Mononuclear cell (primary cell): Measurements from ENCODE around the gene CD59. TPM values are rescaled to one million over a fixed set of nuclear protein-coding genes. Genes with fewer than 3 reads are reported as not detected.

Experiments used
- H3K27me3 ChIP-seq: 2 replicates; pipeline ENCODE4 v1.6.0; 2011; ENCODE audit warnings: low read length, control low read depth; ENCODE audit not compliant: insufficient read depth
- H3K4me1 ChIP-seq: 2 replicates; pipeline ENCODE4 v1.5.1; 2011; ENCODE audit warnings: mild to moderate bottlenecking, low read length, control low read depth; ENCODE audit not compliant: insufficient read depth
- H3K4me3 ChIP-seq: 2 replicates; pipeline ENCODE4 v1.5.1; 2011; ENCODE audit warnings: mild to moderate bottlenecking, low read length, moderate library complexity
- H3K9me3 ChIP-seq: 2 replicates; pipeline ENCODE4 v1.5.1; 2011; ENCODE audit warnings: low read depth, mild to moderate bottlenecking, control low read depth, low read length
- total RNA-seq: library from RNA; depleted of rRNA; stranded (reverse); fragments of >200 nt; gene quantifications from one replicate; pipeline ENCODE4 v1.2.3, GENCODE V29; 2012

The CD59 gene
- total RNA-seq, 1 donor, result 14.9 TPM

DNA sequence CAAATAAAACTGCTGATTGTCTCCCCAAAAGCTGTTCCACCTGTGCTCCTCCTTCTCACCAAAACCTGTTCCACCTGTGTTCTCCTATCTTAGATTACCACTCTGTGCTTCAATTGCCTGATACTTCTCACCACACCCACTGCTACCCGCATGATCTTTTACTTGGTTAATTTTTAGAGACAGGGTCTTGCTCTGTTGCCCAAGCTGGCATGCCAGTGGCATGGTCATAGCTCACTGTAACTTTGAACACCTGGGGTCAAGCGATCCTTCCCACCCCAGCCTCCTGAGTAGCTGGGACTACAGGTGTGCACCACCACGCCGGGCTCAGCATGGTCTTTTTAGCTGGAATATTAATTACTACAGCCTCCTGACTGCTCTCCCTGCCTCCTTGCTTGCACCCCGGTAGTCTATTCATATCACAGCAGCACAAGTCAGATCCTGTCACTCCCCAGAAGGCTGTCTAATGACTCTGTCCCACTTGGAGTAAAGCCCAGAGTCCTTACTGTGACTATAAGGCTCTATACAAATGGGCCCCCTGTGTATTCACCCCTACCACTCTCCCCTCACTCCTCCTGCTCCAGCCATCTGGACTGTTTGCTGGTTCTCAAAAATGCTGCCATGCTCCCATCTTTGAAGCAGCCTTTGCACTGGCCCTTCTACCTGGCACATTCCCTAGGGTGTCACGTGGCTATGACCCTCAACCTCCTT, 39.1 kb downstream of the CD59 start:
- no peaks in the 10 kb centered on the region for H3K27me3 ChIP-seq

GRCh38 chr11:33696411-33696810, 39.8 kb downstream of the CD59 start:
- peaks cover 7% of the 10 kb centered on the region for H3K4me1 ChIP-seq
- no peaks in the 10 kb centered on the region for H3K27me3 ChIP-seq
- H3K9me3 ChIP-seq, result no peaks in the 10 kb centered on the region
- H3K4me3 ChIP-seq, result no peak overlapping the region

More for the DNA sequence above, 39.1 kb downstream of the CD59 start:
- Histone ChIP-seq H3K4me3 (no peak overlapping the region), H3K4me1 (peaks cover 13% of the 10 kb centered on the region), H3K9me3 (no peaks in the 10 kb centered on the region)

- H3K9me3 ChIP-seq, result no peaks in the 10 kb centered on the region
- no peak overlapping the region for H3K4me3 ChIP-seq
- no peaks in the 10 kb centered on the region for H3K27me3 ChIP-seq
- no peaks in the 10 kb centered on the region for H3K4me1 ChIP-seq
Observed at GRCh38 chr11:33695051-33695566, 41.1 kb downstream of the CD59 start.

DNA sequence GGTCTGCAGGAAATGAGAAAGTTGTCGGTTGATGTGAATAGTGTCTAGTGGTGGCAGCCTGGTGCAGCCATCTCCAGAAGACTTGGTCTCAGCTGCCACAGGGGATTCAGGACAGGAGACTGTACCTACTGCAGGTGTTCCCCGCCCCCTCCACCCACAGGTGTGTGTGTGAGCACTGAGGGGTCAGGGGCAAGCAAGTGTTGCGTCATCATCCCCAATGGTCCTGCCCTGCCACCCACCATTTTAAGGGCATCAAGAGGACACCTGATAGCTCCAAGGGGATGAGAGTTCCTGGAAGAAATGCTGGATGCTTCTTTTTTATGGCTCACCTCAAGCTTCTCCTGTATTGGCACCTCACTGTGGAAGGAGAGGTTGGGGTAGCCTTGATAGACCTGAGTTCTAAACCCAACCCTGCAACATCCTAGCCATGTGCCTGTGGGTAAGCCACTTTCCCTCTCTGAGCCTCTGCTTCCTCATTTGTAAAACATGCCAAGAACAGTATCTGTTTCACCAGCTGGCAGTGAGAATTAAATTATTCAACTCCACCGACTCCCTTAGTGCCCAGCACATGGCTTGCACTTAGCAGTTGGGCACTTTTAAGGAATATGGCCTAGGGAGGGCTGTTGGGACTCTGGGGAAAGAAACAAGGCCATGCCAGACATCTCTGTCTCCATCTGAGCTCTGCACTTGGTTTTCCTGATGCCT, 41.7 kb downstream of the CD59 start:
- Histone ChIP-seq H3K9me3 (no peaks in the 10 kb centered on the region), H3K27me3 (no peaks in the 10 kb centered on the region), H3K4me3 (no peak overlapping the region), H3K4me1 (no peaks in the 10 kb centered on the region)

DNA sequence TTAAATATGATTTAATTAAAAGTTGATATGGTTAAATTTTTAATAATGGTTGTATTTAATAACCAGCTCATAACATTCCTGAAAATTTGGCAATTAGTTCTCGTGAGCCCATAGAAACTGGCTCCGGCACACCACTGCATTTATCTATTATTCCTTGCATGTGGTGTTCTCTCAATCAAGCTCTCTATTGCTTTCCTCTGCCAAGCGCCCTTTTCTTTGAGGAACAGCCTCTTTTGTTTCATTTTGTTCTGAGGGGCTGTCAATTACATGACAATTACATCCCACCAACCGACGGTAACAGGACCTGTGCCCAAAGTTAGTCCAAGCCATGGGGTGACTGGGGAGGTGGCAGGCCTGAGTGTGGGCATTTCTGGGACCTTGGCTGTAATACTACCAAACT, 43.7 kb downstream of the CD59 start:
- no peaks in the 10 kb centered on the region for H3K27me3 ChIP-seq
- no peaks in the 10 kb centered on the region for H3K9me3 ChIP-seq
- no peaks in the 10 kb centered on the region for H3K4me1 ChIP-seq
- H3K4me3 ChIP-seq, result no peak overlapping the region

GRCh38 chr11:33692013-33692504, 44.2 kb downstream of the CD59 start:
- H3K4me3 ChIP-seq, result no peak overlapping the region
- H3K4me1 ChIP-seq, result no peaks in the 10 kb centered on the region
- H3K27me3 ChIP-seq, result no peaks in the 10 kb centered on the region
- H3K9me3 ChIP-seq, result no peaks in the 10 kb centered on the region

- H3K27me3 ChIP-seq, result no peaks in the 10 kb centered on the region
- H3K9me3 ChIP-seq, result no peaks in the 10 kb centered on the region
- no peaks in the 10 kb centered on the region for H3K4me1 ChIP-seq
- no peak overlapping the region for H3K4me3 ChIP-seq
Observed at GRCh38 chr11:33691066-33691864, 45.0 kb downstream of the CD59 start.

DNA sequence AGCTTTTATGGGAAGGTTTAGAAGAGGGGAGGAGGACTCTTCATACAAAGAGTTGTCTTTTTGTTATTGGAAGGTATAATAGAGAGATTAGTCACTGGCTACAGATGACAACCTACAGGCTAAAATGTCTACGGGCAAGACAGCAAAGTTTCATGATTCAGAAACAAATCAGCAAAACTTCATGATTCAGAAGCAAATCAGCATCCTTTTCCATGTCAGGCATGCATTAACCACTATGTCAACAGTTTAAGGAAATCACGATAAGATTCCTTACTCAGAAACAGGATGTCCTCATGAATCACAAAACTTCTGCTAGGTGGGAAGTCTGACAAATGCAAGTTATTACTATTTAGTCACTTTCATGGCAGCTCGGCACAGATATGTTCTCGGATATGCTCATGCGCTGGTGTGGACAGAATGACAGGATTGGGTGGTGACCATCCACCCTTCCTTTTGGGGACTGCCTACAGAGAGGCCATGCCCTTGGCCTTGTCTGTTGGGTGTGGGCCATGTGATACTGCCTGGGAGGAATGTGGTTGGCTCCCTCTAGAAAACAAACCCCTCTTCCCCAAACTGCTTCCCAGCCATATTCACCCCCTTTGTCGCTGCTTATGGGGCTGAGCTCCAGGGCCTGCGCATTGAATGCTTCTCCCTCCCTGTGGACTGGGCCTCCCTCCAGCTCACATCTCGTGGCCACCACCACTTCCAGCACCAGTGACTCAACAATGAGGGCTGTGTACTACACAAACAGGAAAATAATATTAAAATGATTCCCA, 45.7 kb downstream of the CD59 start:
- H3K27me3 ChIP-seq, result no peaks in the 10 kb centered on the region
- no peaks in the 10 kb centered on the region for H3K9me3 ChIP-seq
- H3K4me1 ChIP-seq, result no peaks in the 10 kb centered on the region
- no peak overlapping the region for H3K4me3 ChIP-seq

GRCh38 chr11:33689501-33689900, 46.7 kb downstream of the CD59 start:
- Histone ChIP-seq H3K27me3 (no peaks in the 10 kb centered on the region), H3K4me1 (no peaks in the 10 kb centered on the region), H3K4me3 (no peak overlapping the region), H3K9me3 (no peaks in the 10 kb centered on the region)

DNA sequence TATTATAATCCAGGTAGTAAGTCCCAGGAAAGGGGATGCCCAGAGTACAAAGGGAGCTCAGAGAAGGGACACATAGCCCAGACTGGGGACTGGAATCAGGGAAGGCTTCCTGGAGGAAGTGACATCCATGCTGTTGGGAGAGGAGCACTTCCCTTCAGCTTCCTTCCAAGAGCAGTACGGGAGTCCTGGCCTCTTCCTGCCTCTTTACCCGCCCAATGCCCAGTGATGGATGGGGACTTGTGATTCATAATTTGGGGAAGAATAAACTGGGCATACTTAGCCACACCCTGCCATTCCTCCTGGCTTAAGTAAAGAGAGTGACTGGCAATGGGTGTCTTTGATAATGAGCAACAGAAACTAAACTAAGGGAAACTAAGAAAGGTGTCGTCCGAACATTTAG, 47.1 kb downstream of the CD59 start:
- Histone ChIP-seq H3K9me3 (no peaks in the 10 kb centered on the region), H3K4me3 (no peak overlapping the region), H3K4me1 (no peaks in the 10 kb centered on the region), H3K27me3 (no peaks in the 10 kb centered on the region)

- no peaks in the 10 kb centered on the region for H3K27me3 ChIP-seq
Observed at GRCh38 chr11:33687733-33688479, 48.3 kb downstream of the CD59 start.

GRCh38 chr11:33685082-33685481, 51.1 kb downstream of the CD59 start:
- Histone ChIP-seq H3K9me3 (no peaks in the 10 kb centered on the region), H3K27me3 (peaks cover 9% of the 10 kb centered on the region), H3K4me1 (no peaks in the 10 kb centered on the region), H3K4me3 (no peak overlapping the region)

More at GRCh38 chr11:33687733-33688479, 48.3 kb downstream of the CD59 start:
- no peaks in the 10 kb centered on the region for H3K4me1 ChIP-seq
- H3K9me3 ChIP-seq, result no peaks in the 10 kb centered on the region
- H3K4me3 ChIP-seq, result no peak overlapping the region

DNA sequence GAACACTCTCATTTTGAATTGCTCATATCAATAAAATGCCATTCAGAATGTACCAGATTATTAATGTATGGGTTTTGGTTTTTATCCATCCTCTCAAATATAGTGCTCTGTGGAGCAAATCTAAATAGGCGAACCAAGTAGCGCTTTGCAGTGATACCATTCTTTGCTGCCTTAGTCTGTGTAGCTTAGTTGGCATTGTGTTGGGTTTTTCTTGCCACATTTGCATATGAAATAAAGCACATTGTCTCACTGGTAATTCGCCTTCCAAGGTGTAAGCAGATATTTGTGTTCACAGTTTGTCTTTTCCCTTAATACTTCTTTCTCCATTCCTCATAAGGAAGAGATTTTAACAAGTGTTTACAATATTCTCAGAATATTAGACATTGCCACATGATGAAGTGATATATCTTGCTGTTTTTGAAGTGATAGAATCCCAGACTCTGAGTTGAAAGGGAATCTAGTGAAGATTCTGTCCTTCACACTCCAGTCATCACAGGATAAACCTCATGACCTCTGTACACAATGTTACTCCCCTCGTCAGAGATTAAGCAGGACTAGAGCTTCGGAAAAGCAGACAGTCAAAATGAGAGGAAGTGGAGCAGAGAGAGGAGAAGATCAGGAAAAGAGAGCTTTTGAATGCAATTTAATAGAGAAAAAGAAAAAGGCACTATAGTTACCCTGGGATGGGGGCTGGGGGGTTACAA, 52.1 kb downstream of the CD59 start:
- peaks cover 11% of the 10 kb centered on the region for H3K27me3 ChIP-seq
- no peaks in the 10 kb centered on the region for H3K9me3 ChIP-seq
- no peaks in the 10 kb centered on the region for H3K4me1 ChIP-seq
- no peak overlapping the region for H3K4me3 ChIP-seq
